HG03097 (cell line): ENCODE measurements around the gene AMN1.
A peak's percentile ranks its signal among the peaks of the same experiment; 100 is the strongest.
"Not testable (repeated sequence)": the region's sequence is repeated elsewhere in the genome, so short reads cannot be mapped to it uniquely, and the experiment has no call there.

Experiments
- ATAC-seq: cut with Tn5 transposase; IDR thresholded peaks from one replicate; pipeline ENCODE4 v1.9.1; 2021; ENCODE audit not compliant: unreplicated experiment, low FRiP score

Gene AMN1

GRCh38 chr12:31687101-31687527, 41.7 kb downstream of the AMN1 start:
- ATAC-seq: no peak

- ATAC-seq: no peak
These were observed 43.0 kb downstream of the AMN1 start for GRCh38 chr12:31685801-31686200.

- peak; percentile 72 for ATAC-seq
These were observed 46.5 kb downstream of the AMN1 start for GRCh38 chr12:31682136-31682962.

- ATAC-seq: no peak
These were observed 56.3 kb downstream of the AMN1 start for GRCh38 chr12:31672521-31672920.

GRCh38 chr12:31669582-31669981, 59.2 kb downstream of the AMN1 start:
- not testable (repeated sequence) for ATAC-seq

- ATAC-seq: no peak
These were observed 59.8 kb downstream of the AMN1 start for GRCh38 chr12:31669020-31669419.

- ATAC-seq: no peak
These were observed 64.8 kb downstream of the AMN1 start for GRCh38 chr12:31664038-31664437.

GRCh38 chr12:31663576-31663975, 65.2 kb downstream of the AMN1 start:
- ATAC-seq: no peak

GRCh38 chr12:31662176-31662849, 66.5 kb downstream of the AMN1 start:
- no peak for ATAC-seq

GRCh38 chr12:31659087-31659942, 69.5 kb downstream of the AMN1 start, which contains the start of gene ETFBKMT:
ETFBKMT (plus strand) TSS chr12:31659688; CDS start chr12:31661954, 2,266 bp downstream.
- ATAC-seq: peak; percentile 98

- ATAC-seq: no peak
These were observed 70.2 kb downstream of the AMN1 start for GRCh38 chr12:31658471-31659086.

- no peak for ATAC-seq
These were observed 73.0 kb downstream of the AMN1 start for GRCh38 chr12:31655792-31656191.

GRCh38 chr12:31655208-31655607, 73.6 kb downstream of the AMN1 start:
- ATAC-seq: no peak

GRCh38 chr12:31651893-31652521, 76.8 kb downstream of the AMN1 start:
- no peak for ATAC-seq

- ATAC-seq: no peak
These were observed 77.9 kb downstream of the AMN1 start for GRCh38 chr12:31650918-31651317.

- no peak for ATAC-seq
These were observed 81.7 kb downstream of the AMN1 start for GRCh38 chr12:31647086-31647491.

- no peak for ATAC-seq
These were observed 82.9 kb downstream of the AMN1 start for GRCh38 chr12:31645924-31646323.

GRCh38 chr12:31644536-31644935, 84.3 kb downstream of the AMN1 start:
- no peak for ATAC-seq

GRCh38 chr12:31641509-31642090, 87.2 kb downstream of the AMN1 start:
- ATAC-seq: no peak

- ATAC-seq: no peak
These were observed 94.2 kb downstream of the AMN1 start for GRCh38 chr12:31634620-31635019.
